ENCODE results near the gene NME7.

The NME7 gene

DNA sequence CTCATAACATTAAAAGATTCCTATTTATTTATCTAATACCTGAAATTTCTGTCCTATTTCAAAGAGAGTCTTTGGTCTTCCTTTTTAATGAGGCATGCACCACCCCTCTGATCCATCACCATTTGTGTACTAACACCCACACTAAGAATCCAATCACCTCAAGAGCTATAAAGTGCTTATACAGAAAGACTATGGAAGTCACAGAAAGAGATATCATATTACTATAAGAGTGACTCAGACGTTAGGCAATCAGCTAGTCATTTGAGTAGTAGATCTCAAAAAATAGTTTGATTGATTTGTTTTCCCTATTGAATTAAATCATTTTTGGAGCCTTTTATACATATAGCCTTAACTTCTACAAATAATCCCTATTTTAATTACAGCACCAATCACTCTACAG lies 46.1 kb downstream of the NME7 start (continued):
- TF ChIP-seq ZNF292 (tag by site-specific recombination; IDR thresholded peaks at IDR 0.05; ENCODE audit: borderline replicate concordance, low read depth) (no peak), ZNF768 (tag by site-specific recombination; IDR thresholded peaks at IDR 0.05) (no peak), ZNF311 (tag by site-specific recombination; IDR thresholded peaks at IDR 0.05; ENCODE audit: borderline replicate concordance) (no peak), BCL11A (tag by site-specific recombination; IDR thresholded peaks at IDR 0.05; ENCODE audit: low read depth) (no peak), OVOL3 (tag by site-specific recombination; IDR thresholded peaks at IDR 0.05) (no peak), ZNF391 (tag by site-specific recombination; IDR thresholded peaks at IDR 0.05; ENCODE audit: borderline replicate concordance, low read depth) (no peak), ZNF416 (tag by site-specific recombination; IDR thresholded peaks at IDR 0.05) (no peak), ZNF112 (tag by site-specific recombination; IDR thresholded peaks at IDR 0.05) (no peak), KLF1 (tag by site-specific recombination; IDR thresholded peaks at IDR 0.05) (no peak), ZNF571 (tag by site-specific recombination; IDR thresholded peaks at IDR 0.05) (no peak), ZFP41 (tag by site-specific recombination; IDR thresholded peaks at IDR 0.05; ENCODE audit: borderline replicate concordance) (no peak), ZNF350 (tag by site-specific recombination; IDR thresholded peaks at IDR 0.05) (no peak), BCL11B (tag by site-specific recombination; IDR thresholded peaks at IDR 0.05; ENCODE audit: low read depth) (no peak), ZNF658 (tag by site-specific recombination; IDR thresholded peaks at IDR 0.05) (no peak), ZNF529 (tag by site-specific recombination; IDR thresholded peaks at IDR 0.05; ENCODE audit: insufficient replicate concordance) (no peak), ZNF175 (tag by site-specific recombination; IDR thresholded peaks at IDR 0.05) (no peak), ZNF2 (tag by site-specific recombination; IDR thresholded peaks at IDR 0.05) (no peak), GLI4 (tag by site-specific recombination; IDR thresholded peaks at IDR 0.05) (no peak), ZNF776 (tag by site-specific recombination; IDR thresholded peaks at IDR 0.05; ENCODE audit: borderline replicate concordance) (no peak), ZNF223 (tag by site-specific recombination; IDR thresholded peaks at IDR 0.05) (no peak)
- TF ChIP-seq, protein P1, sequence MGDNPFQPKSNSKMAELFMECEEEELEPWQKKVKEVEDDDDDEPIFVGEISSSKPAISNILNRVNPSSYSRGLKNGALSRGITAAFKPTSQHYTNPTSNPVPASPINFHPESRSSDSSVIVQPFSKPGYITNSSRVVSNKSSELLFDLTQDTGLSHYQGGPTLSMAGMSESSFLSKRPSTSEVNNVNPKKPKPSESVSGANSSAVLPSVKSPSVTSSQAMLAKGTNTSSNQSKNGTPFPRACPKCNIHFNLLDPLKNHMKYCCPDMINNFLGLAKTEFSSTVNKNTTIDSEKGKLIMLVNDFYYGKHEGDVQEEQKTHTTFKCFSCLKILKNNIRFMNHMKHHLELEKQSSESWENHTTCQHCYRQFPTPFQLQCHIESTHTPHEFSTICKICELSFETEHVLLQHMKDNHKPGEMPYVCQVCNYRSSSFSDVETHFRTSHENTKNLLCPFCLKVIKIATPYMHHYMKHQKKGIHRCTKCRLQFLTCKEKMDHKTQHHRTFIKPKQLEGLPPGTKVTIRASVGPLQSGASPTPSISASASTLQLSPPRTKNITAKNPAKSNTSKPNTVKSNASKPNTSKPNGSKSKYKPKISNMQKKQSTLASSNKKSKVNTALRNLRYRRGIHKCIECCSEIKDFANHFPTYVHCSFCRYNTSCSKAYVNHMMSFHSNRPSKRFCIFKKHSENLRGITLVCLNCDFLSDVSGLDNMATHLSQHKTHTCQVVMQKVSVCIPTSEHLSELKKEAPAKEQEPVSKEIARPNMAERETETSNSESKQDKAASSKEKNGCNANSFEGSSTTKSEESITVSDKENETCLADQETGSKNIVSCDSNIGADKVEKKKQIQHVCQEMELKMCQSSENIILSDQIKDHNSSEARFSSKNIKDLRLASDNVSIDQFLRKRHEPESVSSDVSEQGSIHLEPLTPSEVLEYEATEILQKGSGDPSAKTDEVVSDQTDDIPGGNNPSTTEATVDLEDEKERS (tag by site-specific recombination; IDR thresholded peaks at IDR 0.05): no peak
- TF ChIP-seq, protein P2, sequence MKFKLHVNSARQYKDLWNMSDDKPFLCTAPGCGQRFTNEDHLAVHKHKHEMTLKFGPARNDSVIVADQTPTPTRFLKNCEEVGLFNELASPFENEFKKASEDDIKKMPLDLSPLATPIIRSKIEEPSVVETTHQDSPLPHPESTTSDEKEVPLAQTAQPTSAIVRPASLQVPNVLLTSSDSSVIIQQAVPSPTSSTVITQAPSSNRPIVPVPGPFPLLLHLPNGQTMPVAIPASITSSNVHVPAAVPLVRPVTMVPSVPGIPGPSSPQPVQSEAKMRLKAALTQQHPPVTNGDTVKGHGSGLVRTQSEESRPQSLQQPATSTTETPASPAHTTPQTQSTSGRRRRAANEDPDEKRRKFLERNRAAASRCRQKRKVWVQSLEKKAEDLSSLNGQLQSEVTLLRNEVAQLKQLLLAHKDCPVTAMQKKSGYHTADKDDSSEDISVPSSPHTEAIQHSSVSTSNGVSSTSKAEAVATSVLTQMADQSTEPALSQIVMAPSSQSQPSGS (tag by site-specific recombination; IDR thresholded peaks at IDR 0.05; ENCODE audit: low read depth): no peak
- TF ChIP-seq, protein P3, sequence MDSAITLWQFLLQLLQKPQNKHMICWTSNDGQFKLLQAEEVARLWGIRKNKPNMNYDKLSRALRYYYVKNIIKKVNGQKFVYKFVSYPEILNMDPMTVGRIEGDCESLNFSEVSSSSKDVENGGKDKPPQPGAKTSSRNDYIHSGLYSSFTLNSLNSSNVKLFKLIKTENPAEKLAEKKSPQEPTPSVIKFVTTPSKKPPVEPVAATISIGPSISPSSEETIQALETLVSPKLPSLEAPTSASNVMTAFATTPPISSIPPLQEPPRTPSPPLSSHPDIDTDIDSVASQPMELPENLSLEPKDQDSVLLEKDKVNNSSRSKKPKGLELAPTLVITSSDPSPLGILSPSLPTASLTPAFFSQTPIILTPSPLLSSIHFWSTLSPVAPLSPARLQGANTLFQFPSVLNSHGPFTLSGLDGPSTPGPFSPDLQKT (IDR thresholded peaks at IDR 0.05; ENCODE audit: borderline replicate concordance, low read depth, low read length): no peak
- TF ChIP-seq, protein P4, sequence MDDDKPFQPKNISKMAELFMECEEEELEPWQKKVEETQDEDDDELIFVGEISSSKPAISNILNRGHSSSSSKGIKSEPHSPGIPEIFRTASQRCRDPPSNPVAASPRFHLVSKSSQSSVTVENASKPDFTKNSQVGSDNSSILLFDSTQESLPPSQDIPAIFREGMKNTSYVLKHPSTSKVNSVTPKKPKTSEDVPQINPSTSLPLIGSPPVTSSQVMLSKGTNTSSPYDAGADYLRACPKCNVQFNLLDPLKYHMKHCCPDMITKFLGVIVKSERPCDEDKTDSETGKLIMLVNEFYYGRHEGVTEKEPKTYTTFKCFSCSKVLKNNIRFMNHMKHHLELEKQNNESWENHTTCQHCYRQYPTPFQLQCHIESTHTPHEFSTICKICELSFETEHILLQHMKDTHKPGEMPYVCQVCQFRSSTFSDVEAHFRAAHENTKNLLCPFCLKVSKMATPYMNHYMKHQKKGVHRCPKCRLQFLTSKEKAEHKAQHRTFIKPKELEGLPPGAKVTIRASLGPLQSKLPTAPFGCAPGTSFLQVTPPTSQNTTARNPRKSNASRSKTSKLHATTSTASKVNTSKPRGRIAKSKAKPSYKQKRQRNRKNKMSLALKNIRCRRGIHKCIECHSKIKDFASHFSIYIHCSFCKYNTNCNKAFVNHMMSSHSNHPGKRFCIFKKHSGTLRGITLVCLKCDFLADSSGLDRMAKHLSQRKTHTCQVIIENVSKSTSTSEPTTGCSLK (tag by site-specific recombination; IDR thresholded peaks at IDR 0.05): no peak
- TF ChIP-seq, protein P5, sequence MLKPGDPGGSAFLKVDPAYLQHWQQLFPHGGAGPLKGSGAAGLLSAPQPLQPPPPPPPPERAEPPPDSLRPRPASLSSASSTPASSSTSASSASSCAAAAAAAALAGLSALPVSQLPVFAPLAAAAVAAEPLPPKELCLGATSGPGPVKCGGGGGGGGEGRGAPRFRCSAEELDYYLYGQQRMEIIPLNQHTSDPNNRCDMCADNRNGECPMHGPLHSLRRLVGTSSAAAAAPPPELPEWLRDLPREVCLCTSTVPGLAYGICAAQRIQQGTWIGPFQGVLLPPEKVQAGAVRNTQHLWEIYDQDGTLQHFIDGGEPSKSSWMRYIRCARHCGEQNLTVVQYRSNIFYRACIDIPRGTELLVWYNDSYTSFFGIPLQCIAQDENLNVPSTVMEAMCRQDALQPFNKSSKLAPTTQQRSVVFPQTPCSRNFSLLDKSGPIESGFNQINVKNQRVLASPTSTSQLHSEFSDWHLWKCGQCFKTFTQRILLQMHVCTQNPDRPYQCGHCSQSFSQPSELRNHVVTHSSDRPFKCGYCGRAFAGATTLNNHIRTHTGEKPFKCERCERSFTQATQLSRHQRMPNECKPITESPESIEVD (tag by site-specific recombination; IDR thresholded peaks at IDR 0.05): peak; percentile 76; the same call in 1 of the 2 replicates

Measured in HEK293 (cell line).